Measurements from ENCODE around the gene CBFA2T3. TPM values are rescaled to one million over a fixed set of nuclear protein-coding genes. Genes with fewer than 3 reads are reported as not detected.

CBFA2T3 gene
- total and polyA plus RNA-seq, 10 donors: 8.4 to 59.8 (median 26.3) TPM

DNA sequence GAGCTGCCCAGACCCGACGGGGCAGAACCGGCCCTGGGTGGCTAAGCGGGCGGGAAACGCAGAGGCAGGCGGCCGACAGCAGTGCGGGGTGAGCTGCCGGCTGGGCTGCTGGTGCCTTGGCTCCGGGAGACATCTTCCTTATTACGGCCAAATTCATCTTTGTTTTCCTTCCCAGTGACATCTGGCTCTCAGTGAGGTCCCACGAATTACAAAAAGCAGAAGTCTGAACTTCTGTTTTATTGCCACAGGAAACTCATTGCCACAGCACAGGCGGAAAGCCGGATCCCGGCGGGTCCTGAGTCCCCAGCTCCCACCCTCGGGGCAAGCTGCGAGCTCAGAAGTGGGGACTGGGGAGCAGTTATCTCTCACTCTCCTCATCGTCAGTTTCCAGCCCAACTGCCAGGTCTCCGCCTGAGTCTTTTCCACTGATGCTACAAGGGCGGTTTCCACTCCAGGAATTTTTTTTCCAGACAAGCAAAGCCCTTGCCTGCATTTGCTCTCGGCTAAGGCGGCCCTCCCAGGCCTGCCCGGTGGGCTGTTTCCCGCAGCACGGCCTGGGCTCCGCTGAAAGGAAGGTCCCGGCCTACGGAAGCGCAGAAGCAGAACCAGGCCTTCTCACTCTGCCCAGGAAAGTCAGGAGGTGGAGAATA is 40.3 kb downstream of the CBFA2T3 start:
- peak overlapping the region; percentile 3 to 95 (median 80) for H3K27ac ChIP-seq
- 25 to 33% (median 30%) methylated on average over 23 to 31 of the region's 31 CpGs for WGBS, 5 donors
- intact Hi-C loops (cut with DNase I; ENCODE audit: low total_unique reads): no loop called here
- peak overlapping the region in 7 of 8 donors; percentile 6 to 65 (median 36) for H3K4me3 ChIP-seq
- no peaks in the 10 kb centered on the region for H3K9me3 ChIP-seq
- H3K27me3 ChIP-seq (replicated peaks in 1 of 7): peaks cover 0 to 38% (median 4%) of the 10 kb centered on the region in 7 donors
- peaks cover 42 to 82% (median 64%) of the 10 kb centered on the region in 6 donors for H3K4me1 ChIP-seq
- H3K36me3 ChIP-seq: peaks cover 0 to 17% (median 0%) of the 10 kb centered on the region in 6 donors
- DNase-seq: peak; percentile 91
- TF ChIP-seq POLR2A (IDR thresholded peaks at IDR 0.05): no peak
- TF ChIP-seq POLR2AphosphoS5 (IDR thresholded peaks at IDR 0.05): peak; percentile 39 to 69 (median 46)

- peak overlapping the region in 7 of 8 donors; percentile 6 to 65 (median 36) for H3K4me3 ChIP-seq
- DNase-seq: no peak
Observed at GRCh38 chr16:88936008-88936555, 40.9 kb downstream of the CBFA2T3 start.

DNA sequence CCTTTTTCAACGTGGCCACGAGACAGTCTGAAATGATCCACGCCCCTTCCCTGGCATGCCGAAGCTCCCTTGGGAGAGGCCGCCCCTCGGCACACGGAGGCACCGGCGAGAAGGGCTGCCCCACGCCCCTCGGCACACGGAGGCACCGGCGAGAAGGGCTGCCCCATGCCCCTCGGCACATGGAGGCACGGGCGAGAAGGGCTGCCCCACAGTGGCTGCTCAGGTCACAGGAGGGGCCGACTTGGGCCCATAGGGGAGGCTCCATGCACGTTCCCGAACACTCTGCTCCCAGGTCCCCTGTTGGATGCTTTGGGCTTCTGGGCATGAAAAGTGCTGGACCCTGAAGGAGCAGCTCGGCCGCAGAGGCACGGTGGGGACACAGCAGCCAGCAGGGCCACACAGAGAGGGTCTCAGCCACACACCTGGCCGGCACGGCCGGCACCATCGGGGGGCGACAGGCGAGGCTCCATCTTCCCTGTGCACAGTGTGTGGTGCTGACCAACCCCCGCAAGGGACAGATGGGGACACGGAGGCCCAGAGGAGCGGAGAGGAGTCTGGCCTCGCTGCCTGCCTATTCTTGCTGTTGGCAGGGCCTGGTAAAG is 42.8 kb downstream of the CBFA2T3 start:
- intact Hi-C loops (cut with DNase I; ENCODE audit: low total_unique reads): no loop called here
- peaks cover 0 to 15% (median 0%) of the 10 kb centered on the region in 7 donors for H3K27me3 ChIP-seq (replicated peaks in 1 of 7)
- WGBS, 5 donors: 85 to 91% (median 85%) methylated on average over 30 to 33 of the region's 33 CpGs
- no peak overlapping the region for H3K27ac ChIP-seq
- H3K9me3 ChIP-seq: no peaks in the 10 kb centered on the region
- H3K4me1 ChIP-seq: peaks cover 33 to 63% (median 49%) of the 10 kb centered on the region in 6 donors
- TF ChIP-seq POLR2AphosphoS5 (IDR thresholded peaks at IDR 0.05): no peak
- no peak for TF ChIP-seq POLR2A (IDR thresholded peaks at IDR 0.05)
- TF ChIP-seq, protein P1, sequence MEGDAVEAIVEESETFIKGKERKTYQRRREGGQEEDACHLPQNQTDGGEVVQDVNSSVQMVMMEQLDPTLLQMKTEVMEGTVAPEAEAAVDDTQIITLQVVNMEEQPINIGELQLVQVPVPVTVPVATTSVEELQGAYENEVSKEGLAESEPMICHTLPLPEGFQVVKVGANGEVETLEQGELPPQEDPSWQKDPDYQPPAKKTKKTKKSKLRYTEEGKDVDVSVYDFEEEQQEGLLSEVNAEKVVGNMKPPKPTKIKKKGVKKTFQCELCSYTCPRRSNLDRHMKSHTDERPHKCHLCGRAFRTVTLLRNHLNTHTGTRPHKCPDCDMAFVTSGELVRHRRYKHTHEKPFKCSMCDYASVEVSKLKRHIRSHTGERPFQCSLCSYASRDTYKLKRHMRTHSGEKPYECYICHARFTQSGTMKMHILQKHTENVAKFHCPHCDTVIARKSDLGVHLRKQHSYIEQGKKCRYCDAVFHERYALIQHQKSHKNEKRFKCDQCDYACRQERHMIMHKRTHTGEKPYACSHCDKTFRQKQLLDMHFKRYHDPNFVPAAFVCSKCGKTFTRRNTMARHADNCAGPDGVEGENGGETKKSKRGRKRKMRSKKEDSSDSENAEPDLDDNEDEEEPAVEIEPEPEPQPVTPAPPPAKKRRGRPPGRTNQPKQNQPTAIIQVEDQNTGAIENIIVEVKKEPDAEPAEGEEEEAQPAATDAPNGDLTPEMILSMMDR (IDR thresholded peaks at IDR 0.05 in 8 of 11, conservative IDR thresholded peaks at IDR 0.05 in 3 of 11): no peak
- no peak overlapping the region for H3K4me3 ChIP-seq
- peaks cover 0 to 24% (median 0%) of the 10 kb centered on the region in 6 donors for H3K36me3 ChIP-seq
- DNase-seq: no peak

More at GRCh38 chr16:88936008-88936555, 40.9 kb downstream of the CBFA2T3 start:
- Histone ChIP-seq H3K4me1 (peaks cover 42 to 81% (median 66%) of the 10 kb centered on the region in 6 donors), H3K36me3 (peaks cover 0 to 22% (median 0%) of the 10 kb centered on the region in 6 donors), H3K27me3 (replicated peaks in 1 of 7) (peaks cover 0 to 34% (median 4%) of the 10 kb centered on the region in 7 donors), H3K9me3 (no peaks in the 10 kb centered on the region), H3K27ac (peak overlapping the region; percentile 3 to 95 (median 80))
- intact Hi-C loops (cut with DNase I; ENCODE audit: low total_unique reads): no loop called here
- WGBS, 5 donors: 12 to 22% (median 13%) methylated on average over 16 to 19 of the region's 19 CpGs
- TF ChIP-seq, protein P1 (IDR thresholded peaks at IDR 0.05 in 8 of 11, conservative IDR thresholded peaks at IDR 0.05 in 3 of 11): peak in 6 of 11 experiments; percentile 23 to 48 (median 38)
- TF ChIP-seq POLR2AphosphoS5 (IDR thresholded peaks at IDR 0.05) (peak in 1 of 3 donors; percentile 27), POLR2A (IDR thresholded peaks at IDR 0.05) (no peak)

DNA sequence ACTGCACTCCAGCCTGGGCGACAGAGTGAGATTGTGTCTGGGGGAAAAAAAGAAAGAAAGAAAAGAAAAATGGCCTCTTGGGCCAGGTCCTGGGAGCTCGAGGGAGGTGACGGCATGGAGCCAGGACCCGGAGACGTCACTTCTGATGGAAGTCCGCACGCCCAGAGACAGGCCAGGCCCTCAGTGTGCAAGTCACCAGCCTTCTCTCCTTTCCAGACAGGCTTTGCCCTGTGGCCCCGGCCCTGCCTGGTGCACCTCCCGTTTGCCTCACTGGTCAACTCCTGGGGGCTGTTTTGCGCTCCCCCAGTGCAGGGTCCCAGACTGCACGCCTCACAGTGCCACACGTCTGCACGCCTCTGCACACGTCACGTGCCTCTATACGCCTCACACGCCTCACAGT is 44.1 kb downstream of the CBFA2T3 start:
- TF ChIP-seq POLR2AphosphoS5 (IDR thresholded peaks at IDR 0.05) (no peak), POLR2A (IDR thresholded peaks at IDR 0.05) (no peak)
- TF ChIP-seq, protein P1 (IDR thresholded peaks at IDR 0.05 in 8 of 11, conservative IDR thresholded peaks at IDR 0.05 in 3 of 11): no peak
- H3K4me3 ChIP-seq: no peak overlapping the region
- peaks cover 21 to 60% (median 37%) of the 10 kb centered on the region in 6 donors for H3K4me1 ChIP-seq
- H3K27ac ChIP-seq: no peak overlapping the region
- DNase-seq: no peak
- peaks cover 0 to 3% (median 0%) of the 10 kb centered on the region in 7 donors for H3K27me3 ChIP-seq (replicated peaks in 1 of 7)
- WGBS, 5 donors: 89 to 95% (median 90%) methylated on average over 16 to 17 of the region's 17 CpGs
- intact Hi-C loops (cut with DNase I; ENCODE audit: low total_unique reads): no loop called here
- H3K9me3 ChIP-seq: no peaks in the 10 kb centered on the region
- H3K36me3 ChIP-seq: peaks cover 0 to 21% (median 0%) of the 10 kb centered on the region in 6 donors

Data from spleen (tissue), 11 donors.